Measurements from ENCODE around the gene UBE2L3. TPM values are rescaled to one million over a fixed set of nuclear protein-coding genes. Genes with fewer than 3 reads are reported as not detected.

The UBE2L3 gene
- total and polyA plus RNA-seq, 2 of the 13 experiments (the other 11 are each of a cell fraction or from before 2014, with no cell fraction given), result 30.2 to 58.1 TPM

- no peak for TF ChIP-seq KIAA2018 (CRISPR knock-in tag; IDR thresholded peaks at IDR 0.05; ENCODE audit: borderline replicate concordance)
- TF ChIP-seq ZNF367 (CRISPR knock-in tag; IDR thresholded peaks at IDR 0.05; ENCODE audit: borderline replicate concordance), result no peak; the same call in 1 of the 2 replicates
- TF ChIP-seq TCF7L2 (IDR thresholded peaks at IDR 0.05; ENCODE audit: low read depth, low read length), result no peak
- peak; percentile 63; the same call in 1 of the 2 replicates for TF ChIP-seq ZNF768 (CRISPR knock-in tag; IDR thresholded peaks at IDR 0.05)
- no peak for TF ChIP-seq ZNF549 (CRISPR knock-in tag; IDR thresholded peaks at IDR 0.05)
- no peak for TF ChIP-seq MATR3 (CRISPR knock-in tag; IDR thresholded peaks at IDR 0.05)
- no peak for TF ChIP-seq KLF13 (CRISPR knock-in tag; IDR thresholded peaks at IDR 0.05)
- no peak; the same call in 1 of the 2 replicates for TF ChIP-seq KAT8 (CRISPR knock-in tag; IDR thresholded peaks at IDR 0.05)
- TF ChIP-seq GPN1 (CRISPR knock-in tag; IDR thresholded peaks at IDR 0.05; ENCODE audit: borderline replicate concordance), result no peak
- no peak for TF ChIP-seq PCBP2 (optimal IDR thresholded peaks at IDR 0.05; ENCODE audit: low read depth, low read length, poor library complexity, severe bottlenecking)
- no peak for TF ChIP-seq RFX3 (CRISPR knock-in tag; IDR thresholded peaks at IDR 0.05)
- TF ChIP-seq SPEN (CRISPR knock-in tag; IDR thresholded peaks at IDR 0.05; ENCODE audit: low read depth), result peak; percentile 18; the same call in 1 of the 2 replicates
- TF ChIP-seq TEAD3 (CRISPR knock-in tag; optimal IDR thresholded peaks at IDR 0.05; ENCODE audit: borderline replicate concordance), result no peak
- peak; percentile 64 for TF ChIP-seq ZFX (CRISPR knock-in tag; IDR thresholded peaks at IDR 0.05; ENCODE audit: low read depth)
- TF ChIP-seq MYNN (CRISPR knock-in tag; IDR thresholded peaks at IDR 0.05; ENCODE audit: low read depth), result no peak
- no peak for TF ChIP-seq ARID3A (IDR thresholded peaks at IDR 0.05; ENCODE audit: low read depth, low read length)
- no peak for TF ChIP-seq PBX2 (CRISPR knock-in tag; IDR thresholded peaks at IDR 0.05)
- TF ChIP-seq PREB (CRISPR knock-in tag; IDR thresholded peaks at IDR 0.05), result no peak
- no peak for TF ChIP-seq ZNF75D (CRISPR knock-in tag; IDR thresholded peaks at IDR 0.05; ENCODE audit: borderline replicate concordance)
Measured at GRCh38 chr22:21657360-21658032, 90.0 kb downstream of the UBE2L3 start (continued).
